HEK293 (cell line): ENCODE results near the gene ELAVL3.

Experiments
- CTCF ChIA-PET: fragments of 350-600 bp; formaldehyde crosslinking; extraction: SDS; loops from one replicate; lab custom pipeline; 2021; ENCODE audit warnings: antibody characterized with exemption; lab: Yijun Ruan, JAX
- POLR2A ChIA-PET: fragments of 300-600 bp; formaldehyde crosslinking; extraction: SDS; loops from one replicate; lab custom pipeline; 2020; ENCODE audit warnings: antibody characterized with exemption, inconsistent platforms; lab: Yijun Ruan, JAX
- H3K27ac ChIP-seq: fragments of 200-500 bp; sonication (Bioruptor generic); 2 replicates; pipeline ENCODE4 v1.5.1; 2014; ENCODE audit warnings: low read depth, low read length, control low read depth, inconsistent platforms; ENCODE audit errors: extremely low read depth
- H3K36me3 ChIP-seq, 2 experiments: fragments of 200-500 bp in 1 of 2; sonication (Bioruptor generic) in 1 of 2; 1 replicate in 1 of 2; 2 replicates in 1 of 2; pipeline ENCODE4 v1.5.1; 2014 to 2017; ENCODE audit warnings: inconsistent platforms in 2 of 2, low read length in 2 of 2; ENCODE audit not compliant: control insufficient read depth in 2 of 2, insufficient read depth in 1 of 2
- H3K4me1 ChIP-seq: fragments of 200-500 bp; sonication (Bioruptor generic); 2 replicates; pipeline ENCODE4 v1.5.1; 2014; ENCODE audit warnings: mild to moderate bottlenecking, low read length, inconsistent platforms; ENCODE audit not compliant: control insufficient read depth, insufficient read depth
- H3K4me3 ChIP-seq: 2 replicates; pipeline ENCODE4 v1.5.1; 2011; ENCODE audit warnings: low read depth, mild to moderate bottlenecking, control low read depth, low read length, moderate library complexity
- H3K9me3 ChIP-seq: fragments of 200-500 bp; sonication (Bioruptor generic); 2 replicates; pipeline ENCODE4 v1.5.1; 2014; ENCODE audit warnings: low read depth, low read length, inconsistent platforms; ENCODE audit not compliant: control insufficient read depth, insufficient read depth
- EGR2 ChIP-seq: fragments of 450-650 bp; formaldehyde crosslinking; IDR thresholded peaks from 2 replicates; pipeline ENCODE4 v1.5.1; 2016; ENCODE audit warnings: low read depth, missing biosample characterization, missing genetic modification characterization
- KLF10 ChIP-seq: fragments of 450-650 bp; IDR thresholded peaks from 2 replicates; pipeline ENCODE4 v1.5.1; 2018; ENCODE audit warnings: missing biosample characterization, mild to moderate bottlenecking, missing genetic modification characterization
- KLF8 ChIP-seq: fragments of 450-650 bp; formaldehyde crosslinking; IDR thresholded peaks from 2 replicates; pipeline ENCODE4 v1.5.1; 2016; ENCODE audit warnings: missing biosample characterization, missing genetic modification characterization
- KLF9 ChIP-seq: fragments of 450-650 bp; formaldehyde crosslinking; IDR thresholded peaks from 2 replicates; pipeline ENCODE4 v1.5.1; 2016; ENCODE audit warnings: missing biosample characterization, missing genetic modification characterization, low read depth
- OSR2 ChIP-seq: fragments of 450-650 bp; formaldehyde crosslinking; IDR thresholded peaks from 2 replicates; pipeline ENCODE4 v1.5.1; 2016; ENCODE audit warnings: missing biosample characterization, missing genetic modification characterization
- ZNF155 ChIP-seq: fragments of 450-650 bp; formaldehyde crosslinking; IDR thresholded peaks from 2 replicates; pipeline ENCODE4 v1.5.1; 2016; ENCODE audit warnings: missing biosample characterization, missing genetic modification characterization
- ZNF266 ChIP-seq: fragments of 450-650 bp; formaldehyde crosslinking; IDR thresholded peaks from 2 replicates; pipeline ENCODE4 v1.5.1; 2016; ENCODE audit warnings: missing biosample characterization, missing genetic modification characterization, low read depth
- ZNF341 ChIP-seq: fragments of 450-650 bp; formaldehyde crosslinking; IDR thresholded peaks from 2 replicates; pipeline ENCODE4; 2016; ENCODE audit warnings: low read depth, missing biosample characterization, missing genetic modification characterization
- ZNF394 ChIP-seq: fragments of 450-650 bp; formaldehyde crosslinking; IDR thresholded peaks from 2 replicates; pipeline ENCODE4 v1.5.1; 2016; ENCODE audit warnings: missing biosample characterization, missing genetic modification characterization, mild to moderate bottlenecking, moderate library complexity, borderline replicate concordance
- ZNF555 ChIP-seq: fragments of 450-650 bp; formaldehyde crosslinking; conservative IDR thresholded peaks from 2 replicates; pipeline ENCODE4 v1.5.1; 2017; ENCODE audit warnings: missing biosample characterization, mild to moderate bottlenecking, missing genetic modification characterization, inconsistent platforms
- ZNF585B ChIP-seq: fragments of 450-650 bp; formaldehyde crosslinking; IDR thresholded peaks from 2 replicates; pipeline ENCODE4 v1.5.1; 2016; ENCODE audit warnings: missing biosample characterization, missing genetic modification characterization
- ZNF792 ChIP-seq: fragments of 450-650 bp; formaldehyde crosslinking; IDR thresholded peaks from 2 replicates; pipeline ENCODE4 v1.5.1; 2016; ENCODE audit warnings: missing biosample characterization, missing genetic modification characterization
- ZSCAN16 ChIP-seq: fragments of 450-650 bp; formaldehyde crosslinking; IDR thresholded peaks from 2 replicates; pipeline ENCODE4 v1.5.1; 2016; ENCODE audit warnings: missing biosample characterization, missing genetic modification characterization
- TF ChIP-seq, protein P1 (sequence below): fragments of 450-650 bp; formaldehyde crosslinking; IDR thresholded peaks from 2 replicates; pipeline ENCODE4 v1.5.1; 2016; ENCODE audit warnings: missing biosample characterization, missing genetic modification characterization

The ELAVL3 gene

DNA sequence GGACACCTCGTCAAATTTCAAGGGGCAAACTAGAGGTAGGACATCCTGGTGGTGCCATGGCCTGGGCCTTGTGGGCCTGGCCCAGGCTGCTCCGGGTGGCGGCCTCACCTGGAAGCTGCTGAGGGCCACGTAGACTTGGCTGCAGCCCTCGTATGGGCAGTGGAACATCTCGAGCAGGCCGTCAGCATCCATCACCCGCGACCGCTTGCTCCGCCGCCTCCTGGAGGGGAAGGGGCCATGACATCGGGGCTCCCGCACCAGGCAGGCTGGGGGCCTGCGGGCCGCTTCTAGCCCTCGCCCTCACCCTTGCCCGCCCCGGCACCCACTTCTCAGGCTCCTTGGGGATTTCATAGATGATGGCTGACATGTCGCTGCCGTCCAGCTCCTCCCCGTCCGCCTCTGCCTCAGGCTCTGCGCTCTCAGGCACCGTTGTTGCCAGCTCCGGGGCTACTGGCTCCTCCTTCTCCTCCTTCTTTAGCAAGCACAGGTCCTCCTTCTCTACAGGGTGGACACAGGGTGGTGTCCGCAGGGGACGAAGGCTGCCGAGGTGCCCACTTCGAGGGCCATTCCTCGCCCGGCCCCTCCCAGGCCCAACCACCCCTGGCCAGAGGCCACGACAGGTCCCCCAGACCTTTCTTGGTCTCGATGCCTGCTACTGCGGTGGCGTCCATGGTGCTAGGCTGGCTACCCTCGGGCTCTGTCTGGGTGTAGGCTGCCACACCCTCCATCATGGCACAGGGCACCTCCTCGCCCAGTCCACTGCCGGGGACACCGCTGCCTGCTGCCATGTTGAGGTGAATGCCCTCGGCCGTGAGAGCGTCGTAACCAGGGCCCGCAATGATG, 6.0 kb upstream of the ELAVL3 start:
- ChIA-PET POLR2A (interaction anchor here (1.0 kb wide), 1 partner anchor 14 kb away, joined by 4 read pairs; no protein-coding TSS in a partner anchor), CTCF (interaction anchor here (1.4 kb wide), 1 partner anchor 9 kb away, joined by 9 read pairs; no protein-coding TSS in a partner anchor)
- H3K27ac ChIP-seq = no peak overlapping the region
- TF ChIP-seq, protein P1, sequence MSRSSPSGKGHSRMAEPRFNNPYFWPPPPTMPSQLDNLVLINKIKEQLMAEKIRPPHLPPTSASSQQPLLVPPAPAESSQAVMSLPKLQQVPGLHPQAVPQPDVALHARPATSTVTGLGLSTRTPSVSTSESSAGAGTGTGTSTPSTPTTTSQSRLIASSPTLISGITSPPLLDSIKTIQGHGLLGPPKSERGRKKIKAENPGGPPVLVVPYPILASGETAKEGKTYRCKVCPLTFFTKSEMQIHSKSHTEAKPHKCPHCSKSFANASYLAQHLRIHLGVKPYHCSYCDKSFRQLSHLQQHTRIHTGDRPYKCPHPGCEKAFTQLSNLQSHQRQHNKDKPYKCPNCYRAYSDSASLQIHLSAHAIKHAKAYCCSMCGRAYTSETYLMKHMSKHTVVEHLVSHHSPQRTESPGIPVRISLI (tag by site-specific recombination) = no peak
- TF ChIP-seq KLF9 (tag by site-specific recombination) (no peak), ZNF585B (tag by site-specific recombination) (no peak), ZNF341 (tag by site-specific recombination) (no peak), ZSCAN16 (tag by site-specific recombination) (no peak), ZNF792 (tag by site-specific recombination) (no peak), OSR2 (tag by site-specific recombination) (no peak), ZNF155 (tag by site-specific recombination) (no peak), EGR2 (no peak), ZNF266 (tag by site-specific recombination) (no peak)
- no peaks in the 10 kb centered on the region for H3K9me3 ChIP-seq
- H3K4me3 ChIP-seq = no peak overlapping the region
- H3K4me1 ChIP-seq = no peaks in the 10 kb centered on the region
- peaks cover 0 to 15% of the 10 kb centered on the region in 2 experiments; a peak in 2 of 3 replicates for H3K36me3 ChIP-seq

DNA sequence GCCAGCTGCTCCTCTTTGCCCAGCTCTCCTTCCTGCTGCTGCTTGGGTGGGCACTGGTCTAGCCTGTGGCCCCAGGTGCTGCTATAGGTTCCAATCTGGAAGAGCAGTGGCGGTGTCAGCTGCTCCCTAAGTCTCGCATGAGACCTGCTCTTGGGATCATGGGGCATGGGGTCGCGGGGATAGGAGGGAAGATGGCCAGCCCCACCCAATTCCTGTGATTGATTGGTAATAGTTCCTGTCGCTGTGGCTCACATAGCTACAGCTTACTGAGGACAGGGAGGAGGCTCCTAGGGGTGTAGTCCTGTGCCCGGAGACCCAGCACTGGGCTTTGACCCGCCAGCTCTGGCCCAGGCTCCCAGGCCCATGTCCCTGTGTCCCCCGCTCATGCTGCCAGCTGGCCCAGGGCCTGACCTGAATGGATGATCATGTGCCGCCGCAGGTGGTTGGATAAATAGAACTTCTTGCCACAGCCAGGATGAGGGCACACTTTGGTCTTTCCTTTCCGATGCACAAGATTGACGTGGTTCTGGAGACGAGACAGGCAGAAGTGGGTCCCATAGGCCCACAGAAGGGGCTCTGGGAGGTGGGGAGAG, 4.5 kb upstream of the ELAVL3 start:
- TF ChIP-seq KLF10 (tag by site-specific recombination) = no peak
- TF ChIP-seq ZNF394 (tag by site-specific recombination) = peak; percentile 23; the same call in 1 of the 2 replicates
- H3K36me3 ChIP-seq = peaks cover 0 to 12% of the 10 kb centered on the region in 2 experiments; a peak in 2 of 3 replicates
- no peaks in the 10 kb centered on the region for H3K9me3 ChIP-seq
- H3K4me3 ChIP-seq = no peak overlapping the region
- no peaks in the 10 kb centered on the region for H3K4me1 ChIP-seq
- ChIA-PET POLR2A (interaction anchor here (1.0 kb wide), 1 partner anchor 16 kb away, joined by 4 read pairs; no protein-coding TSS in a partner anchor), CTCF (interaction anchor here (0.6 to 1.4 kb wide), 6 partner anchors 11 to 642 kb away, joined by 3 to 9 read pairs (median 5); no protein-coding TSS in a partner anchor)
- no peak overlapping the region for H3K27ac ChIP-seq

DNA sequence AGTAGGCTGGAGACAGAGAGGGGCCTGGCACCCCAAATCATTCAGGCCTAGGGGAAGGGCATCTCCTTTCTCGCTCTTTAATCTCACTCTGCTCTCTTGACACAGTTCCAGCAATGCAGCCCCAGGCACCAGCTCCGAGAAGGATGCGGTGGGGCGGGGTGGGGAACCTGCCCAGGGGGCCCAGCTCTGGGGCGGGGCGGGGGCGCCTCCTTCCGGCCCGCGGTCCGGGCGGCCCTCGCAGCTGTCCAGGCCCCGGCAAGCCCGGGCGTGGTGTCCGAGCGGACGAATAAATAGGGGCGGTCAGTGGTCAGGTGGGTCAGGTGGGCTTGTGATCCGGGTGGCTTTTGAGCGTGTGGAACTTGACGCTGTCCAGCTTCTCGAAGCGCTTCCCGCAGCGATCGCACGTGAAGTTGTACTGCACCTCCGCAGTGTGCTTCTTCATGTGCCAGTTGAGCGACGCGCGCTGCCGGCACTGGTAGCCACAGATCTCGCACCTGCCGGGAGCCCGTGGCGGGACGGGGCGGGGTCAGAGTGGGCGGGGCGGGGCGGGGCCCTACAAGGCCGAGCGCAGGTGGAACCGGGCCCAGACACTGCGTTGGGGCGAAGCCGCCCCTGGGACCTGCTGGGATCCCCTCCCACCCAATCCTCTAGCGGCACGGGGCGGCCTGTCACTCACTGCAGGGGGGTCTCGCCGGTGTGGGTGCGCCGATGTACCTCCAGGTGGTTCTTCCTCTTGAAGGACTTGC, 2.7 kb upstream of the ELAVL3 start:
- CTCF ChIA-PET = interaction anchor here (0.6 to 3.4 kb wide), 27 partner anchors 8 to 327 kb away, joined by 3 to 42 read pairs (median 5); partner anchors contain the start of genes EPOR and SWSAP1
- Histone ChIP-seq H3K4me1 (no peaks in the 10 kb centered on the region), H3K9me3 (no peaks in the 10 kb centered on the region), H3K27ac (no peak overlapping the region), H3K36me3 (peaks cover 0 to 12% of the 10 kb centered on the region in 2 experiments; a peak in 2 of 3 replicates), H3K4me3 (no peak overlapping the region)
- POLR2A ChIA-PET = interaction anchor here (1.5 to 2.1 kb wide), 2 partner anchors 102 to 109 kb away, joined by 8 read pairs; partner anchors contain the start of gene SWSAP1
- TF ChIP-seq ZNF555 (tag by site-specific recombination) (no peak), KLF8 (tag by site-specific recombination) (peak; percentile 73; the same call in 1 of the 2 replicates)
